Activated CD8-positive, alpha-beta T cell treated with anti-CD3 and anti-CD28 coated beads for 36 hours (primary cell): ENCODE data around the gene XPA. TPM values are rescaled to one million over a fixed set of nuclear protein-coding genes. Genes with fewer than 3 reads are reported as not detected.

Experiments used
- ATAC-seq: fragments of 200-7000 bp; cut with Tn5 transposase; one replicate; pipeline ENCODE4 v1.10.0; 2021; ENCODE audit warnings: mild to moderate bottlenecking, moderate library complexity
- CTCF ChIA-PET: fragments of 350-600 bp; sonication (Branson Sonifier 250); formaldehyde crosslinking; loops from one replicate; lab custom pipeline; 2021; ENCODE audit warnings: antibody characterized with exemption; lab: Charles Lee
- POLR2A ChIA-PET: fragments of 350-600 bp; sonication (Branson Sonifier 250); formaldehyde crosslinking; loops from one replicate; lab custom pipeline; 2021; ENCODE audit warnings: antibody characterized with exemption; lab: Charles Lee
- DNase-seq: peaks from one replicate; pipeline ENCODE4 v3.0.0-alpha.2; 2020
- H3K27ac Mint-ChIP-seq: one replicate; pipeline ENCODE4 v1.8.0; 2021; ENCODE audit warnings: mild to moderate bottlenecking, mixed read lengths
- H3K27me3 Mint-ChIP-seq: one replicate; pipeline ENCODE4 v1.8.0; 2021; ENCODE audit warnings: mixed read lengths
- H3K36me3 Mint-ChIP-seq: one replicate; pipeline ENCODE4 v1.8.0; 2021; ENCODE audit warnings: low read depth, mixed read lengths
- H3K4me1 Mint-ChIP-seq: one replicate; pipeline ENCODE4 v1.8.0; 2021; ENCODE audit warnings: low read depth, mixed read lengths
- H3K4me3 Mint-ChIP-seq: one replicate; pipeline ENCODE4 v1.8.0; 2021; ENCODE audit warnings: mild to moderate bottlenecking, moderate library complexity, mixed read lengths
- H3K9me3 Mint-ChIP-seq: one replicate; pipeline ENCODE4 v1.8.0; 2021; ENCODE audit warnings: mixed read lengths
- CTCF ChIP-seq: fragments of 200-600 bp; IDR thresholded peaks from one replicate; pipeline ENCODE4 v1.8.0; 2022; ENCODE audit warnings: antibody characterized with exemption, mild to moderate bottlenecking
- intact Hi-C: fragments of 100-400 bp; cut with micrococcal nuclease; formaldehyde crosslinking; loops from one replicate; pipeline ENCODE4 v1.10.0; 2022
- total RNA-seq, 2 experiments: library from RNA; stranded (reverse); gene quantifications; one replicate each; pipeline ENCODE4 v1.2.3, GENCODE V29; 2021

The XPA gene
- total RNA-seq, 2 experiments from 2014 or later, result 9.8 to 10.9 TPM

GRCh38 chr9:97665742-97666141 lies 31.4 kb downstream of the XPA start:
- Mint-ChIP-seq H3K27ac (peak overlapping the region; percentile 73), H3K4me1 (peaks cover 44% of the 10 kb centered on the region), H3K36me3 (peaks cover 63% of the 10 kb centered on the region), H3K27me3 (no peaks in the 10 kb centered on the region), H3K4me3 (no peak overlapping the region), H3K9me3 (no peaks in the 10 kb centered on the region)
- ATAC-seq (peak; percentile 73), DNase-seq (no peak)
- intact Hi-C loops, result no loop called here
- POLR2A ChIA-PET, result interaction anchor here (1.3 kb wide), 1 partner anchor 19 kb away, joined by 3 read pairs; no protein-coding TSS in a partner anchor
- no peak for TF ChIP-seq CTCF
- CTCF ChIA-PET, result interaction anchor here (1.0 to 1.9 kb wide), 2 partner anchors 20 to 27 kb away, joined by 3 to 5 read pairs; no protein-coding TSS in a partner anchor

- no peak for DNase-seq
Observed at GRCh38 chr9:97660847-97661246, 36.3 kb downstream of the XPA start.

GRCh38 chr9:97660340-97660739 lies 36.8 kb downstream of the XPA start:
- DNase-seq, result no peak
- Mint-ChIP-seq H3K4me3 (no peak overlapping the region), H3K4me1 (peaks cover 10% of the 10 kb centered on the region), H3K27ac (peak overlapping the region; percentile 29), H3K9me3 (no peaks in the 10 kb centered on the region), H3K27me3 (no peaks in the 10 kb centered on the region), H3K36me3 (peaks cover 65% of the 10 kb centered on the region)
- intact Hi-C loops, result no loop called here
- ChIA-PET POLR2A (interaction anchor here (0.6 to 2.0 kb wide), 3 partner anchors 21 to 29 kb away, joined by 3 to 8 read pairs (median 3); partner anchors contain the start of genes NCBP1 and TSTD2), CTCF (interaction anchor here (1.0 to 1.6 kb wide), 2 partner anchors 18 to 44 kb away, joined by 3 to 5 read pairs; no protein-coding TSS in a partner anchor)
- no peak for ATAC-seq
- TF ChIP-seq CTCF, result no peak

More at GRCh38 chr9:97660847-97661246, 36.3 kb downstream of the XPA start:
- peaks cover 64% of the 10 kb centered on the region for H3K36me3 Mint-ChIP-seq
- ATAC-seq, result no peak
- H3K27ac Mint-ChIP-seq, result no peak overlapping the region
- H3K4me1 Mint-ChIP-seq, result peaks cover 15% of the 10 kb centered on the region
- intact Hi-C loops, result no loop called here
- no peak for TF ChIP-seq CTCF
- POLR2A ChIA-PET, result interaction anchor here (0.6 to 2.0 kb wide), 2 partner anchors 27 to 28 kb away, joined by 3 to 8 read pairs; partner anchors contain the start of genes NCBP1 and TSTD2
- no peaks in the 10 kb centered on the region for H3K27me3 Mint-ChIP-seq
- CTCF ChIA-PET, result interaction anchor here (1.0 to 1.6 kb wide), 2 partner anchors 18 to 45 kb away, joined by 3 to 5 read pairs; no protein-coding TSS in a partner anchor
- no peak overlapping the region for H3K4me3 Mint-ChIP-seq
- H3K9me3 Mint-ChIP-seq, result no peaks in the 10 kb centered on the region

- H3K36me3 Mint-ChIP-seq, result peaks cover 64% of the 10 kb centered on the region
Observed at GRCh38 chr9:97659771-97660170, 37.4 kb downstream of the XPA start.

More at GRCh38 chr9:97659771-97660170, 37.4 kb downstream of the XPA start:
- no peak for DNase-seq
- intact Hi-C loops, result no loop called here
- Mint-ChIP-seq H3K4me3 (no peak overlapping the region), H3K27me3 (no peaks in the 10 kb centered on the region), H3K4me1 (peaks cover 4% of the 10 kb centered on the region), H3K9me3 (no peaks in the 10 kb centered on the region), H3K27ac (peak overlapping the region; percentile 29)
- ATAC-seq, result no peak
- ChIA-PET POLR2A (interaction anchor here (0.8 to 2.0 kb wide), 2 partner anchors 21 to 26 kb away, joined by 3 to 8 read pairs; partner anchors contain the start of genes NCBP1 and TSTD2), CTCF (interaction anchor here (1.0 to 1.6 kb wide), 2 partner anchors 17 to 19 kb away, joined by 4 to 5 read pairs; no protein-coding TSS in a partner anchor)
- TF ChIP-seq CTCF, result no peak
